CD14-positive monocyte (primary cell): ENCODE data around the gene CDHR2. TPM values are rescaled to one million over a fixed set of nuclear protein-coding genes. Genes with fewer than 3 reads are reported as not detected.

Source experiments
- DNase-seq, 3 donors: peaks; one replicate each; pipeline ENCODE4 v3.0.0-alpha.2; 2011 to 2022
- H2AFZ ChIP-seq: 2 replicates; pipeline ENCODE4 v1.6.0; 2012; ENCODE audit warnings: mild to moderate bottlenecking, low read depth, low read length, inconsistent platforms; ENCODE audit not compliant: insufficient read depth, poor library complexity, severe bottlenecking
- H3K27ac ChIP-seq, 2 donors: 1 replicate in 1 of 2; 2 replicates in 1 of 2; pipeline ENCODE4 v1.5.1; 2012 to 2013; ENCODE audit warnings: low read length in 2 of 2, control low read depth in 1 of 2, inconsistent platforms in 1 of 2, low read depth in 1 of 2, mild to moderate bottlenecking in 1 of 2
- H3K27me3 ChIP-seq, 2 donors: one replicate each; pipeline versions ENCODE4 v1.6.0 to v1.6.1; 2011 to 2013; ENCODE audit warnings: low read length in 2 of 2; ENCODE audit not compliant: control insufficient read depth in 2 of 2, insufficient read depth in 2 of 2
- H3K36me3 ChIP-seq, 2 donors: replicated peaks in 1 of 2; 1 replicate in 1 of 2; 2 replicates in 1 of 2; pipeline versions ENCODE4 v1.5.1 to v1.6.1; 2012 to 2013; ENCODE audit warnings: low read length in 2 of 2, control low read depth in 1 of 2, inconsistent platforms in 1 of 2, mild to moderate bottlenecking in 1 of 2; ENCODE audit not compliant: insufficient read depth in 2 of 2, control insufficient read depth in 1 of 2
- H3K4me1 ChIP-seq, 2 donors: 1 replicate in 1 of 2; 2 replicates in 1 of 2; pipeline versions ENCODE4 v1.5.1 to v1.6.1; 2012 to 2013; ENCODE audit warnings: low read length in 2 of 2, control low read depth in 1 of 2, inconsistent platforms in 1 of 2, mild to moderate bottlenecking in 1 of 2, moderate library complexity in 1 of 2; ENCODE audit not compliant: insufficient read depth in 2 of 2, control insufficient read depth in 1 of 2
- H3K4me2 ChIP-seq: replicated peaks from 2 replicates; pipeline ENCODE3; 2012; ENCODE audit warnings: low read length, moderate library complexity, mild to moderate bottlenecking; ENCODE audit not compliant: poor library complexity, severe bottlenecking; ENCODE audit errors: extremely low read depth
- H3K4me3 ChIP-seq, 3 experiments: fragments of 200-600 bp in 1 of 3; sonication (generic) in 1 of 3; replicated peaks in 1 of 3; 1 replicate in 2 of 3; 2 replicates in 1 of 3; pipeline ENCODE4 v1.5.1; 2011 to 2013; ENCODE audit warnings: low read length in 3 of 3, mild to moderate bottlenecking in 3 of 3, control low read depth in 2 of 3, low read depth in 2 of 3, inconsistent platforms in 1 of 3, moderate library complexity in 1 of 3
- H3K79me2 ChIP-seq: 2 replicates; pipeline ENCODE4 v1.6.0; 2012; ENCODE audit warnings: mild to moderate bottlenecking, control low read depth, inconsistent platforms, low read length, moderate library complexity; ENCODE audit not compliant: insufficient read depth
- H3K9ac ChIP-seq: 2 replicates; pipeline ENCODE4 v1.6.0; 2017; ENCODE audit warnings: low read length, mild to moderate bottlenecking; ENCODE audit not compliant: insufficient read depth, poor library complexity, severe bottlenecking
- H3K9me3 ChIP-seq, 2 donors: replicated peaks in 1 of 2; 1 replicate in 1 of 2; 2 replicates in 1 of 2; pipeline versions ENCODE4 v1.5.1 to v1.6.1; 2012 to 2013; ENCODE audit warnings: low read length in 2 of 2, control low read depth in 1 of 2; ENCODE audit not compliant: control insufficient read depth in 1 of 2, insufficient read depth in 1 of 2
- H4K20me1 ChIP-seq: 2 replicates; pipeline ENCODE4 v1.6.0; 2012; ENCODE audit warnings: mild to moderate bottlenecking, low read length, control low read depth, moderate library complexity; ENCODE audit not compliant: insufficient read depth
- H3K27ac Mint-ChIP-seq, 7 donors: one replicate each; pipeline ENCODE4 v1.8.0; 2020; ENCODE audit warnings: mild to moderate bottlenecking in 7 of 7, mixed read lengths in 7 of 7, moderate library complexity in 6 of 7, inconsistent platforms in 2 of 7
- H3K27me3 Mint-ChIP-seq, 3 donors: one replicate each; pipeline ENCODE4 v1.8.0; 2021 to 2022; ENCODE audit warnings: low read depth in 3 of 3, mild to moderate bottlenecking in 3 of 3, mixed read lengths in 3 of 3, moderate library complexity in 3 of 3, inconsistent platforms in 1 of 3
- H3K36me3 Mint-ChIP-seq, 2 donors: one replicate each; pipeline ENCODE4 v1.8.0; 2020; ENCODE audit warnings: mixed read lengths in 2 of 2, inconsistent platforms in 1 of 2, mild to moderate bottlenecking in 1 of 2
- H3K4me1 Mint-ChIP-seq: one replicate; pipeline ENCODE4 v1.8.0; 2020; ENCODE audit warnings: mild to moderate bottlenecking, mixed read lengths
- H3K4me3 Mint-ChIP-seq, 2 donors: one replicate each; pipeline ENCODE4 v1.8.0; 2020; ENCODE audit warnings: mild to moderate bottlenecking in 2 of 2, mixed read lengths in 2 of 2, moderate library complexity in 1 of 2
- H3K9me3 Mint-ChIP-seq, 7 donors: one replicate each; pipeline ENCODE4 v1.8.0; 2020 to 2022; ENCODE audit warnings: mixed read lengths in 7 of 7, mild to moderate bottlenecking in 6 of 7, moderate library complexity in 6 of 7, inconsistent platforms in 2 of 7
- WGBS: methylation state at CpG from one replicate; pipeline ENCODE4 v1.1.5; 2013; ENCODE audit warnings: missing lambda C conversion rate; ENCODE audit not compliant: insufficient coverage; 5-methylcytosine and 5-hydroxymethylcytosine counted together
- intact Hi-C, 2 donors: fragments of 100-400 bp; cut with micrococcal nuclease; formaldehyde crosslinking; loops; one replicate each; pipeline versions ENCODE4 v1.15.0 to v1.15.1; 2023
- polyA plus RNA-seq, 3 donors: library from polyadenylated mRNA; depleted of rRNA in 1 of 3; unstranded in 2 of 3; stranded (reverse) in 1 of 3; fragments of 300-500 nt in 2 of 3; fragments of >200 nt in 1 of 3; fragmentation: Illumina TruSeq in 2 of 3; gene quantifications; 1 replicate in 2 of 3; 2 replicates in 1 of 3; pipeline ENCODE4 v1.2.3, GENCODE V29; 2012 to 2021
- TF ChIP-seq, protein P1 (sequence below): fragments of 200-600 bp; IDR thresholded peaks from one replicate; pipeline ENCODE4 v1.8.0; 2022; ENCODE audit warnings: antibody characterized with exemption, mild to moderate bottlenecking

Gene CDHR2
- polyA plus RNA-seq, 3 donors: 0.12 TPM; not detected in 2

GRCh38 chr5:176557846-176558245 lies 8.7 kb downstream of the CDHR2 start:
- Histone ChIP-seq H3K9ac (no peak overlapping the region), H3K36me3 (no peaks in the 10 kb centered on the region), H2AFZ (no peak overlapping the region), H3K27me3 (peaks cover 0 to 3% of the 10 kb centered on the region in 2 donors), H4K20me1 (no peaks in the 10 kb centered on the region), H3K4me1 (peaks cover 30 to 37% of the 10 kb centered on the region in 2 donors), H3K4me3 (no peak overlapping the region), H3K27ac (no peak overlapping the region), H3K79me2 (no peaks in the 10 kb centered on the region), H3K9me3 (peaks cover 0 to 6% of the 10 kb centered on the region in 2 donors), H3K4me2 (no peak overlapping the region)
- no peak for DNase-seq
- 95% methylated on average over 6 of the region's 13 CpGs for WGBS
- peaks cover 45% of the 10 kb centered on the region for H3K4me1 Mint-ChIP-seq
- peaks cover 3 to 10% (median 6%) of the 10 kb centered on the region in 7 donors for H3K9me3 Mint-ChIP-seq
- intact Hi-C loops: no loop called here
- TF ChIP-seq, protein P1, sequence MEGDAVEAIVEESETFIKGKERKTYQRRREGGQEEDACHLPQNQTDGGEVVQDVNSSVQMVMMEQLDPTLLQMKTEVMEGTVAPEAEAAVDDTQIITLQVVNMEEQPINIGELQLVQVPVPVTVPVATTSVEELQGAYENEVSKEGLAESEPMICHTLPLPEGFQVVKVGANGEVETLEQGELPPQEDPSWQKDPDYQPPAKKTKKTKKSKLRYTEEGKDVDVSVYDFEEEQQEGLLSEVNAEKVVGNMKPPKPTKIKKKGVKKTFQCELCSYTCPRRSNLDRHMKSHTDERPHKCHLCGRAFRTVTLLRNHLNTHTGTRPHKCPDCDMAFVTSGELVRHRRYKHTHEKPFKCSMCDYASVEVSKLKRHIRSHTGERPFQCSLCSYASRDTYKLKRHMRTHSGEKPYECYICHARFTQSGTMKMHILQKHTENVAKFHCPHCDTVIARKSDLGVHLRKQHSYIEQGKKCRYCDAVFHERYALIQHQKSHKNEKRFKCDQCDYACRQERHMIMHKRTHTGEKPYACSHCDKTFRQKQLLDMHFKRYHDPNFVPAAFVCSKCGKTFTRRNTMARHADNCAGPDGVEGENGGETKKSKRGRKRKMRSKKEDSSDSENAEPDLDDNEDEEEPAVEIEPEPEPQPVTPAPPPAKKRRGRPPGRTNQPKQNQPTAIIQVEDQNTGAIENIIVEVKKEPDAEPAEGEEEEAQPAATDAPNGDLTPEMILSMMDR: no peak
- H3K4me3 Mint-ChIP-seq: no peak overlapping the region
- no peaks in the 10 kb centered on the region for H3K36me3 Mint-ChIP-seq
- H3K27me3 Mint-ChIP-seq: peaks cover 13 to 26% (median 22%) of the 10 kb centered on the region in 3 donors
- no peak overlapping the region for H3K27ac Mint-ChIP-seq

GRCh38 chr5:176559683-176560082 lies 10.5 kb downstream of the CDHR2 start:
- TF ChIP-seq, protein P1: no peak
- Histone ChIP-seq H3K36me3 (no peaks in the 10 kb centered on the region), H3K4me1 (peaks cover 19 to 27% of the 10 kb centered on the region in 2 donors), H3K9ac (no peak overlapping the region), H2AFZ (no peak overlapping the region), H3K4me2 (no peak overlapping the region), H3K27ac (no peak overlapping the region), H3K79me2 (no peaks in the 10 kb centered on the region), H4K20me1 (no peaks in the 10 kb centered on the region), H3K9me3 (peaks cover 0 to 6% of the 10 kb centered on the region in 2 donors), H3K4me3 (no peak overlapping the region), H3K27me3 (peaks cover 0 to 3% of the 10 kb centered on the region in 2 donors)
- H3K9me3 Mint-ChIP-seq: peaks cover 3 to 10% (median 6%) of the 10 kb centered on the region in 7 donors
- DNase-seq: no peak
- intact Hi-C loops: no loop called here
- no peak overlapping the region for H3K4me3 Mint-ChIP-seq
- H3K4me1 Mint-ChIP-seq: peaks cover 30% of the 10 kb centered on the region
- no peak overlapping the region for H3K27ac Mint-ChIP-seq
- H3K36me3 Mint-ChIP-seq: no peaks in the 10 kb centered on the region
- H3K27me3 Mint-ChIP-seq: peaks cover 7 to 15% (median 15%) of the 10 kb centered on the region in 3 donors
- 0% methylated on average over 4 of the region's 5 CpGs for WGBS
